ENCODE measurements around the gene PRICKLE2. TPM values are rescaled to one million over a fixed set of nuclear protein-coding genes. Genes with fewer than 3 reads are reported as not detected.

The PRICKLE2 gene
- total RNA-seq, 1 experiment from 2014 or later: not detected

- ChIA-PET CTCF (no interaction called here), POLR2A (ENCODE audit: low non-redundant PET) (no interaction called here)
- TF ChIP-seq EZH2 (IDR thresholded peaks at IDR 0.05; ENCODE audit: borderline replicate concordance, low read depth, low read length, poor library complexity, severe bottlenecking) (no peak), CTCF (conservative IDR thresholded peaks at IDR 0.05; ENCODE audit: low read depth, low read length) (no peak)
- intact Hi-C loops (cut with micrococcal nuclease; ENCODE audit: unreplicated experiment): no loop called here
- Histone ChIP-seq H3K27me3 (replicated peaks; ENCODE audit: insufficient read depth, low read depth, low read length, poor library complexity) (peaks cover 2% of the 10 kb centered on the region), H3K4me3 (ENCODE audit: low read depth, low read length, poor library complexity, severe bottlenecking) (no peak overlapping the region), H3K9me3 (ENCODE audit: low read depth, low read length, poor library complexity, severe bottlenecking) (no peaks in the 10 kb centered on the region), H3K27ac (ENCODE audit: low read depth, low read length, poor library complexity, severe bottlenecking) (no peak overlapping the region), H3K4me1 (ENCODE audit: insufficient read depth, low read length, poor library complexity, severe bottlenecking) (no peaks in the 10 kb centered on the region), H3K36me3 (ENCODE audit: insufficient read depth, low read length, poor library complexity, severe bottlenecking) (no peaks in the 10 kb centered on the region)
- BruUV-seq (replicated peaks): no TSS peak
- no peak for DNase-seq (ENCODE audit: low spot score)
These were observed 28.4 kb upstream of the PRICKLE2 start for GRCh38 chr3:64253689-64254088.

- TF ChIP-seq CTCF (conservative IDR thresholded peaks at IDR 0.05; ENCODE audit: low read depth, low read length) (no peak), EZH2 (IDR thresholded peaks at IDR 0.05; ENCODE audit: borderline replicate concordance, low read depth, low read length, poor library complexity, severe bottlenecking) (no peak)
- peaks cover 11% of the 10 kb centered on the region for H3K27me3 ChIP-seq (replicated peaks; ENCODE audit: insufficient read depth, low read depth, low read length, poor library complexity)
- no TSS peak for BruUV-seq (replicated peaks)
- H3K36me3 ChIP-seq (ENCODE audit: insufficient read depth, low read length, poor library complexity, severe bottlenecking): no peaks in the 10 kb centered on the region
- H3K9me3 ChIP-seq (ENCODE audit: low read depth, low read length, poor library complexity, severe bottlenecking): no peaks in the 10 kb centered on the region
- no peak for DNase-seq (ENCODE audit: low spot score)
- intact Hi-C loops (cut with micrococcal nuclease; ENCODE audit: unreplicated experiment): no loop called here
- H3K27ac ChIP-seq (ENCODE audit: low read depth, low read length, poor library complexity, severe bottlenecking): no peak overlapping the region
- CTCF ChIA-PET: no interaction called here
- H3K4me3 ChIP-seq (ENCODE audit: low read depth, low read length, poor library complexity, severe bottlenecking): no peak overlapping the region
- POLR2A ChIA-PET (ENCODE audit: low non-redundant PET): no interaction called here
- H3K4me1 ChIP-seq (ENCODE audit: insufficient read depth, low read length, poor library complexity, severe bottlenecking): no peaks in the 10 kb centered on the region
These were observed 25.8 kb upstream of the PRICKLE2 start for GRCh38 chr3:64251019-64251418.

- Histone ChIP-seq H3K27me3 (replicated peaks; ENCODE audit: insufficient read depth, low read depth, low read length, poor library complexity) (peaks cover 11% of the 10 kb centered on the region), H3K4me3 (ENCODE audit: low read depth, low read length, poor library complexity, severe bottlenecking) (no peak overlapping the region), H3K9me3 (ENCODE audit: low read depth, low read length, poor library complexity, severe bottlenecking) (no peaks in the 10 kb centered on the region), H3K27ac (ENCODE audit: low read depth, low read length, poor library complexity, severe bottlenecking) (no peak overlapping the region), H3K36me3 (ENCODE audit: insufficient read depth, low read length, poor library complexity, severe bottlenecking) (no peaks in the 10 kb centered on the region), H3K4me1 (ENCODE audit: insufficient read depth, low read length, poor library complexity, severe bottlenecking) (no peaks in the 10 kb centered on the region)
- ChIA-PET POLR2A (ENCODE audit: low non-redundant PET) (no interaction called here), CTCF (no interaction called here)
- TF ChIP-seq EZH2 (IDR thresholded peaks at IDR 0.05; ENCODE audit: borderline replicate concordance, low read depth, low read length, poor library complexity, severe bottlenecking) (no peak), CTCF (conservative IDR thresholded peaks at IDR 0.05; ENCODE audit: low read depth, low read length) (no peak)
- DNase-seq (ENCODE audit: low spot score): no peak
- no TSS peak for BruUV-seq (replicated peaks)
- intact Hi-C loops (cut with micrococcal nuclease; ENCODE audit: unreplicated experiment): no loop called here
These were observed 22.9 kb upstream of the PRICKLE2 start for GRCh38 chr3:64247991-64248646.

Data from A673 (cell line).